Measurements from ENCODE around the gene SP6.

DNA sequence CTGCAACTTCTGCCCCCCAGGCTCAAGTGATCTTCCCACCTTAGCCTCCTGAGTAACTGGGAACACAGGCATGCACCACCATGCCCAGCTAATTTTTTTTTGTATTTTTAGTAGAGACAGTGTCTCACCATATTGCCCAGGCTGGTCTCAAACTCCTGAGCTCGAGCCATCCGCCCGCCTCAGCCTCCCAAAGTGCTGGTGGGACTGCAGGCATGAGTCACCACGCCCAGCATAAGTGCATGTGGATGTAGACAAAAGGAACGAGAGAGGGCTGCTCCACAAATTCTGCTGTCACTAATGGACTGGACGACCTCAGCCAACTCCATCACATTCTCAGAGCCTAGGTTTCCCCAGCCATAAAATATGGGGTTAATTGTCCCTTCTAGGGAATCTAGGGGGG is 37.3 kb upstream of the SP6 start:
- TF ChIP-seq, protein P1, sequence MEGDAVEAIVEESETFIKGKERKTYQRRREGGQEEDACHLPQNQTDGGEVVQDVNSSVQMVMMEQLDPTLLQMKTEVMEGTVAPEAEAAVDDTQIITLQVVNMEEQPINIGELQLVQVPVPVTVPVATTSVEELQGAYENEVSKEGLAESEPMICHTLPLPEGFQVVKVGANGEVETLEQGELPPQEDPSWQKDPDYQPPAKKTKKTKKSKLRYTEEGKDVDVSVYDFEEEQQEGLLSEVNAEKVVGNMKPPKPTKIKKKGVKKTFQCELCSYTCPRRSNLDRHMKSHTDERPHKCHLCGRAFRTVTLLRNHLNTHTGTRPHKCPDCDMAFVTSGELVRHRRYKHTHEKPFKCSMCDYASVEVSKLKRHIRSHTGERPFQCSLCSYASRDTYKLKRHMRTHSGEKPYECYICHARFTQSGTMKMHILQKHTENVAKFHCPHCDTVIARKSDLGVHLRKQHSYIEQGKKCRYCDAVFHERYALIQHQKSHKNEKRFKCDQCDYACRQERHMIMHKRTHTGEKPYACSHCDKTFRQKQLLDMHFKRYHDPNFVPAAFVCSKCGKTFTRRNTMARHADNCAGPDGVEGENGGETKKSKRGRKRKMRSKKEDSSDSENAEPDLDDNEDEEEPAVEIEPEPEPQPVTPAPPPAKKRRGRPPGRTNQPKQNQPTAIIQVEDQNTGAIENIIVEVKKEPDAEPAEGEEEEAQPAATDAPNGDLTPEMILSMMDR (IDR thresholded peaks at IDR 0.05; ENCODE audit: insufficient read depth, low read length), result no peak
- TF ChIP-seq POLR2AphosphoS5 (IDR thresholded peaks at IDR 0.05; ENCODE audit: low read depth), result no peak
- TF ChIP-seq GABPA (IDR thresholded peaks at IDR 0.05; ENCODE audit: low read depth), result no peak
- TF ChIP-seq SPI1 (IDR thresholded peaks at IDR 0.05; ENCODE audit: borderline replicate concordance, low read depth), result no peak
